ENCODE measurements around the gene OR2H2. TPM values are rescaled to one million over a fixed set of nuclear protein-coding genes. Genes with fewer than 3 reads are reported as not detected.
A peak's percentile ranks its signal among the peaks of the same experiment; 100 is the strongest.

OR2H2 gene
- total RNA-seq, 2 donors from 2014 or later = not detected

DNA sequence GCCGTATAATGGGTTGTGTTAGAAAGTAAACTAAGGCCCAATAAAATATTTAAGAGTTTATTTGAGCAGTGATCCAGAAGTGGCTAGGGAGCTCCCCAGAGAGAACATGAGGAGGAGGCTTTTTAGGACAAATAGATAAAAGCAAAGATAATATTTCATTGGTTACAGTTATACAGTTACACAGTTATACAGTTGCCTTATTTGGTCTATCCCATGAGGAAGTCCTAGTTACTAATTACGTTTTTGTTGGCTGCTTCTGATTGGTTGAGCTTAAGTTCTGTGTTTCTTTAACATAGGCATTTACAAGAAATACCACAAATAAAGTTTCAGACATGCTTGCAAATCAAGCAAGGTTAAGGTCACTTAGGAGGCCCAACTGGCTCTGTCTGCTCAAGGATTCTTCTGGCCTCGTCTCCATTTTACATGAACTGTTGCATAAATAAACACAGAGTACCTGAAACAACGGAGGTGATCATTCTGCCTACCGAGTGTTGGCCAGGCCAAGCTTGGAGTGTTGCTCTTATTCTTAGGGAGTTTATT lies 32.3 kb upstream of the OR2H2 start:
- TF ChIP-seq, protein P1, sequence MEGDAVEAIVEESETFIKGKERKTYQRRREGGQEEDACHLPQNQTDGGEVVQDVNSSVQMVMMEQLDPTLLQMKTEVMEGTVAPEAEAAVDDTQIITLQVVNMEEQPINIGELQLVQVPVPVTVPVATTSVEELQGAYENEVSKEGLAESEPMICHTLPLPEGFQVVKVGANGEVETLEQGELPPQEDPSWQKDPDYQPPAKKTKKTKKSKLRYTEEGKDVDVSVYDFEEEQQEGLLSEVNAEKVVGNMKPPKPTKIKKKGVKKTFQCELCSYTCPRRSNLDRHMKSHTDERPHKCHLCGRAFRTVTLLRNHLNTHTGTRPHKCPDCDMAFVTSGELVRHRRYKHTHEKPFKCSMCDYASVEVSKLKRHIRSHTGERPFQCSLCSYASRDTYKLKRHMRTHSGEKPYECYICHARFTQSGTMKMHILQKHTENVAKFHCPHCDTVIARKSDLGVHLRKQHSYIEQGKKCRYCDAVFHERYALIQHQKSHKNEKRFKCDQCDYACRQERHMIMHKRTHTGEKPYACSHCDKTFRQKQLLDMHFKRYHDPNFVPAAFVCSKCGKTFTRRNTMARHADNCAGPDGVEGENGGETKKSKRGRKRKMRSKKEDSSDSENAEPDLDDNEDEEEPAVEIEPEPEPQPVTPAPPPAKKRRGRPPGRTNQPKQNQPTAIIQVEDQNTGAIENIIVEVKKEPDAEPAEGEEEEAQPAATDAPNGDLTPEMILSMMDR (conservative IDR thresholded peaks at IDR 0.05) = no peak
- H3K9me3 Mint-ChIP-seq = no peaks in the 10 kb centered on the region
- WGBS, 2 experiments (ENCODE audit: insufficient coverage in 1 of 2, insufficient read length in 1 of 2) = 65% methylated on average over 5 of the region's 5 CpGs; no CpG with 5 or more reads in 1 of the 2 experiments

DNA sequence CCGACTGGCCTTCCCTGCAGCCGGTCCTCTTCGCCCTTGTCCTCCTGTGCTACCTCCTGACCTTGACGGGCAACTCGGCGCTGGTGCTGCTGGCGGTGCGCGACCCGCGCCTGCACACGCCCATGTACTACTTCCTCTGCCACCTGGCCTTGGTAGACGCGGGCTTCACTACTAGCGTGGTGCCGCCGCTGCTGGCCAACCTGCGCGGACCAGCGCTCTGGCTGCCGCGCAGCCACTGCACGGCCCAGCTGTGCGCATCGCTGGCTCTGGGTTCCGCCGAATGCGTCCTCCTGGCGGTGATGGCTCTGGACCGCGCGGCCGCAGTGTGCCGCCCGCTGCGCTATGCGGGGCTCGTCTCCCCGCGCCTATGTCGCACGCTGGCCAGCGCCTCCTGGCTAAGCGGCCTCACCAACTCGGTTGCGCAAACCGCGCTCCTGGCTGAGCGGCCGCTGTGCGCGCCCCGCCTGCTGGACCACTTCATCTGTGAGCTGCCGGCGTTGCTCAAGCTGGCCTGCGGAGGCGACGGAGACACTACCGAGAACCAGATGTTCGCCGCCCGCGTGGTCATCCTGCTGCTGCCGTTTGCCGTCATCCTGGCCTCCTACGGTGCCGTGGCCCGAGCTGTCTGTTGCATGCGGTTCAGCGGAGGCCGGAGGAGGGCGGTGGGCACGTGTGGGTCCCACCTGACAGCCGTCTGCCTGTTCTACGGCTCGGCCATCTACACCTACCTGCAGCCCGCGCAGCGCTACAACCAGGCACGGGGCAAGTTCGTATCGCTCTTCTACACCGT lies 31.5 kb upstream of the OR2H2 start:
- Mint-ChIP-seq H3K4me3 (peak overlapping the region; percentile 49), H3K27me3 (ENCODE audit: insufficient read depth) (peaks cover 77% of the 10 kb centered on the region), H3K36me3 (ENCODE audit: low read depth) (no peaks in the 10 kb centered on the region), H3K27ac (no peak overlapping the region), H3K4me1 (peaks cover 8% of the 10 kb centered on the region), H3K9me3 (no peaks in the 10 kb centered on the region)
- Histone ChIP-seq H3K9ac (ENCODE audit: extremely low read depth, low read length, poor library complexity, severe bottlenecking) (no peak overlapping the region), H3K27me3 (ENCODE audit: control insufficient read depth, insufficient read depth, low read length, poor library complexity, severe bottlenecking) (peaks cover 76% of the 10 kb centered on the region), H3K4me3 (ENCODE audit: low read length) (peak overlapping the region; percentile 70), H3K36me3 (ENCODE audit: control insufficient read depth, insufficient read depth, low read length) (no peaks in the 10 kb centered on the region), H3K9me3 (ENCODE audit: control insufficient read depth, low read length) (no peaks in the 10 kb centered on the region), H3K27ac (ENCODE audit: low read depth, low read length) (no peak overlapping the region), H3K4me1 (ENCODE audit: control insufficient read depth, insufficient read depth, low read length) (no peaks in the 10 kb centered on the region)
- 3 to 5% methylated on average over 29 to 83 of the region's 83 CpGs for WGBS, 2 experiments (ENCODE audit: insufficient coverage in 1 of 2, insufficient read length in 1 of 2)
- DNase-seq = peak; percentile 92
- TF ChIP-seq, protein P1 (conservative IDR thresholded peaks at IDR 0.05) = peak; percentile 56

More for the DNA sequence above, 32.3 kb upstream of the OR2H2 start:
- Histone ChIP-seq H3K27ac (ENCODE audit: low read depth, low read length) (no peak overlapping the region), H3K4me1 (ENCODE audit: control insufficient read depth, insufficient read depth, low read length) (no peaks in the 10 kb centered on the region), H3K4me3 (ENCODE audit: low read length) (no peak overlapping the region), H3K36me3 (ENCODE audit: control insufficient read depth, insufficient read depth, low read length) (no peaks in the 10 kb centered on the region), H3K27me3 (ENCODE audit: control insufficient read depth, insufficient read depth, low read length, poor library complexity, severe bottlenecking) (peaks cover 76% of the 10 kb centered on the region), H3K9me3 (ENCODE audit: control insufficient read depth, low read length) (no peaks in the 10 kb centered on the region), H3K9ac (ENCODE audit: extremely low read depth, low read length, poor library complexity, severe bottlenecking) (no peak overlapping the region)
- no peak for DNase-seq
- H3K36me3 Mint-ChIP-seq (ENCODE audit: low read depth) = no peaks in the 10 kb centered on the region
- H3K27me3 Mint-ChIP-seq (ENCODE audit: insufficient read depth) = peaks cover 77% of the 10 kb centered on the region
- peak overlapping the region; percentile 49 for H3K4me3 Mint-ChIP-seq
- H3K27ac Mint-ChIP-seq = no peak overlapping the region
- peaks cover 8% of the 10 kb centered on the region for H3K4me1 Mint-ChIP-seq

GRCh38 chr6:29554764-29555163 lies 30.2 kb upstream of the OR2H2 start:
- H3K27me3 ChIP-seq (ENCODE audit: control insufficient read depth, insufficient read depth, low read length, poor library complexity, severe bottlenecking) = peaks cover 73% of the 10 kb centered on the region

More at GRCh38 chr6:29554764-29555163, 30.2 kb upstream of the OR2H2 start:
- Mint-ChIP-seq H3K4me3 (no peak overlapping the region), H3K9me3 (no peaks in the 10 kb centered on the region), H3K4me1 (peaks cover 8% of the 10 kb centered on the region), H3K36me3 (ENCODE audit: low read depth) (no peaks in the 10 kb centered on the region), H3K27ac (no peak overlapping the region), H3K27me3 (ENCODE audit: insufficient read depth) (peaks cover 77% of the 10 kb centered on the region)
- Histone ChIP-seq H3K4me1 (ENCODE audit: control insufficient read depth, insufficient read depth, low read length) (no peaks in the 10 kb centered on the region), H3K36me3 (ENCODE audit: control insufficient read depth, insufficient read depth, low read length) (no peaks in the 10 kb centered on the region), H3K4me3 (ENCODE audit: low read length) (no peak overlapping the region), H3K9me3 (ENCODE audit: control insufficient read depth, low read length) (no peaks in the 10 kb centered on the region), H3K9ac (ENCODE audit: extremely low read depth, low read length, poor library complexity, severe bottlenecking) (no peak overlapping the region), H3K27ac (ENCODE audit: low read depth, low read length) (no peak overlapping the region)
- no peak for DNase-seq
- 81 to 88% methylated on average over 3 to 5 of the region's 5 CpGs for WGBS, 2 experiments (ENCODE audit: insufficient coverage in 1 of 2, insufficient read length in 1 of 2)
- TF ChIP-seq, protein P1 (conservative IDR thresholded peaks at IDR 0.05) = no peak
